Measurements from ENCODE around the gene SLC9A3. TPM values are rescaled to one million over a fixed set of nuclear protein-coding genes. Genes with fewer than 3 reads are reported as not detected.

Gene SLC9A3
- total RNA-seq, 1 experiment from 2014 or later, result 1.9 TPM

DNA sequence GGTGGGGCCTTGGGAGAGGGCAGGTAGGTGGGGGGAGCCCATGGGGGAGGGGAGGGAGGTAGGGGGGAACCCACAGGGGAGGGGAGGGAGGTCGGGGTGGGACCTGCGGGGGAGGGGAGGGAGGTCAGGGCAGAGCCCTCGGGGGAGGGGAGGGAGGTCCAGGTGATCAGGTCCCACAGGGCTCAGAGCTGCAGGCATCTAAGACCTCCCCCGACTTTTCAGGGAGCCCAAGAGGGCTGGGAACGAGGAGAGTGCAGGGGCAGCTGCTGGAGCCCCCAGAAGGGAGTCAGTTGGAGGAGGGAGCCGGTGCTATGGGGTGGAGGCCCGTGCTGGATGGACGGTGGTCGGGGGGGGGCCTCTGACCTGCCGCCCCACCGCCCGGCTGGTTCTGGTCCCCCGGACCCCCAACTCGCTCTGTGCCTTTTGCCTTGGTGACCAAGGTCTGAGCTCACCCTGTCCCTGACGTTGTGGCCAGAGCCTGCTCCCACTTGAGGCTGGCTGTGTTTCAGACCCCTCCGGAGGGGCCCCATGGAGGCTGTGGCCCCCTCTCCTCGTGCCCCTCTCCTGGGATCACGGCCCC lies 31.8 kb downstream of the SLC9A3 start:
- BruUV-seq (replicated peaks), result no TSS peak

GRCh38 chr5:491856-492155 lies 32.4 kb downstream of the SLC9A3 start:
- POLR2A ChIA-PET (ENCODE audit: low non-redundant PET), result no interaction called here
- DNase-seq (ENCODE audit: low spot score), result no peak

More for the DNA sequence above, 31.8 kb downstream of the SLC9A3 start:
- POLR2A ChIA-PET (ENCODE audit: low non-redundant PET), result no interaction called here
- no peak overlapping the region for H3K27ac ChIP-seq (ENCODE audit: low read depth, low read length, poor library complexity, severe bottlenecking)
- peaks cover 34% of the 10 kb centered on the region for H3K27me3 ChIP-seq (replicated peaks; ENCODE audit: insufficient read depth, low read depth, low read length, poor library complexity)
- CTCF ChIA-PET, result no interaction called here
- TF ChIP-seq EZH2 (IDR thresholded peaks at IDR 0.05; ENCODE audit: borderline replicate concordance, low read depth, low read length, poor library complexity, severe bottlenecking), result no peak
- TF ChIP-seq, protein P1, sequence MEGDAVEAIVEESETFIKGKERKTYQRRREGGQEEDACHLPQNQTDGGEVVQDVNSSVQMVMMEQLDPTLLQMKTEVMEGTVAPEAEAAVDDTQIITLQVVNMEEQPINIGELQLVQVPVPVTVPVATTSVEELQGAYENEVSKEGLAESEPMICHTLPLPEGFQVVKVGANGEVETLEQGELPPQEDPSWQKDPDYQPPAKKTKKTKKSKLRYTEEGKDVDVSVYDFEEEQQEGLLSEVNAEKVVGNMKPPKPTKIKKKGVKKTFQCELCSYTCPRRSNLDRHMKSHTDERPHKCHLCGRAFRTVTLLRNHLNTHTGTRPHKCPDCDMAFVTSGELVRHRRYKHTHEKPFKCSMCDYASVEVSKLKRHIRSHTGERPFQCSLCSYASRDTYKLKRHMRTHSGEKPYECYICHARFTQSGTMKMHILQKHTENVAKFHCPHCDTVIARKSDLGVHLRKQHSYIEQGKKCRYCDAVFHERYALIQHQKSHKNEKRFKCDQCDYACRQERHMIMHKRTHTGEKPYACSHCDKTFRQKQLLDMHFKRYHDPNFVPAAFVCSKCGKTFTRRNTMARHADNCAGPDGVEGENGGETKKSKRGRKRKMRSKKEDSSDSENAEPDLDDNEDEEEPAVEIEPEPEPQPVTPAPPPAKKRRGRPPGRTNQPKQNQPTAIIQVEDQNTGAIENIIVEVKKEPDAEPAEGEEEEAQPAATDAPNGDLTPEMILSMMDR (conservative IDR thresholded peaks at IDR 0.05; ENCODE audit: low read depth, low read length), result no peak
- intact Hi-C loops (cut with micrococcal nuclease; ENCODE audit: unreplicated experiment), result no loop called here
- no peaks in the 10 kb centered on the region for H3K9me3 ChIP-seq (ENCODE audit: low read depth, low read length, poor library complexity, severe bottlenecking)
- no peak overlapping the region for H3K4me3 ChIP-seq (ENCODE audit: low read depth, low read length, poor library complexity, severe bottlenecking)
- no peak for DNase-seq (ENCODE audit: low spot score)
- no peaks in the 10 kb centered on the region for H3K36me3 ChIP-seq (ENCODE audit: insufficient read depth, low read length, poor library complexity, severe bottlenecking)
- no peaks in the 10 kb centered on the region for H3K4me1 ChIP-seq (ENCODE audit: insufficient read depth, low read length, poor library complexity, severe bottlenecking)

GRCh38 chr5:491119-491855 lies 33.0 kb downstream of the SLC9A3 start:
- Histone ChIP-seq H3K4me1 (ENCODE audit: insufficient read depth, low read length, poor library complexity, severe bottlenecking) (no peaks in the 10 kb centered on the region), H3K27me3 (replicated peaks; ENCODE audit: insufficient read depth, low read depth, low read length, poor library complexity) (peaks cover 25% of the 10 kb centered on the region), H3K27ac (ENCODE audit: low read depth, low read length, poor library complexity, severe bottlenecking) (no peak overlapping the region), H3K36me3 (ENCODE audit: insufficient read depth, low read length, poor library complexity, severe bottlenecking) (no peaks in the 10 kb centered on the region), H3K9me3 (ENCODE audit: low read depth, low read length, poor library complexity, severe bottlenecking) (no peaks in the 10 kb centered on the region), H3K4me3 (ENCODE audit: low read depth, low read length, poor library complexity, severe bottlenecking) (no peak overlapping the region)
- CTCF ChIA-PET, result no interaction called here
- DNase-seq (ENCODE audit: low spot score), result no peak
- intact Hi-C loops (cut with micrococcal nuclease; ENCODE audit: unreplicated experiment), result no loop called here
- POLR2A ChIA-PET (ENCODE audit: low non-redundant PET), result no interaction called here
- TF ChIP-seq, protein P1 (conservative IDR thresholded peaks at IDR 0.05; ENCODE audit: low read depth, low read length), result no peak
- TF ChIP-seq EZH2 (IDR thresholded peaks at IDR 0.05; ENCODE audit: borderline replicate concordance, low read depth, low read length, poor library complexity, severe bottlenecking), result no peak
- no TSS peak for BruUV-seq (replicated peaks)

More at GRCh38 chr5:491856-492155, 32.4 kb downstream of the SLC9A3 start:
- no TSS peak for BruUV-seq (replicated peaks)
- no peaks in the 10 kb centered on the region for H3K4me1 ChIP-seq (ENCODE audit: insufficient read depth, low read length, poor library complexity, severe bottlenecking)
- H3K27ac ChIP-seq (ENCODE audit: low read depth, low read length, poor library complexity, severe bottlenecking), result no peak overlapping the region
- no peaks in the 10 kb centered on the region for H3K9me3 ChIP-seq (ENCODE audit: low read depth, low read length, poor library complexity, severe bottlenecking)
- CTCF ChIA-PET, result no interaction called here
- TF ChIP-seq EZH2 (IDR thresholded peaks at IDR 0.05; ENCODE audit: borderline replicate concordance, low read depth, low read length, poor library complexity, severe bottlenecking), result no peak
- TF ChIP-seq, protein P1 (conservative IDR thresholded peaks at IDR 0.05; ENCODE audit: low read depth, low read length), result no peak
- no peaks in the 10 kb centered on the region for H3K36me3 ChIP-seq (ENCODE audit: insufficient read depth, low read length, poor library complexity, severe bottlenecking)
- intact Hi-C loops (cut with micrococcal nuclease; ENCODE audit: unreplicated experiment), result no loop called here
- H3K4me3 ChIP-seq (ENCODE audit: low read depth, low read length, poor library complexity, severe bottlenecking), result no peak overlapping the region
- peaks cover 30% of the 10 kb centered on the region for H3K27me3 ChIP-seq (replicated peaks; ENCODE audit: insufficient read depth, low read depth, low read length, poor library complexity)

Measured in A673 (cell line).